ENCODE measurements around the gene AXL. TPM values are rescaled to one million over a fixed set of nuclear protein-coding genes. Genes with fewer than 3 reads are reported as not detected.
"Not testable (repeated sequence)": the region's sequence is repeated elsewhere in the genome, so short reads cannot be mapped to it uniquely, and the experiment has no call there.

The AXL gene
- total and polyA plus RNA-seq, 9 donors, result 25.0 to 39.9 (median 29.4) TPM

- Histone ChIP-seq H3K4me1 (ENCODE audit: control insufficient read depth, insufficient read depth, low read length) (peaks cover 2% of the 10 kb centered on the region), H3K4me3 (ENCODE audit: low read length) (no peak overlapping the region), H3K27me3 (ENCODE audit: control insufficient read depth, insufficient read depth, low read length) (peaks cover 28% of the 10 kb centered on the region), H3K27ac (ENCODE audit: low read length) (no peak overlapping the region), H3K9me3 (replicated peaks; ENCODE audit: control insufficient read depth, low read depth, low read length) (no peaks in the 10 kb centered on the region), H3K36me3 (ENCODE audit: control insufficient read depth, insufficient read depth, low read length) (no peaks in the 10 kb centered on the region)
- DNase-seq, result peak; percentile 33
- 60% methylated on average over 1 of the region's 8 CpGs for WGBS (ENCODE audit: insufficient coverage)
Observed at GRCh38 chr19:41189425-41190065, 29.5 kb upstream of the AXL start.

- Histone ChIP-seq H3K4me1 (ENCODE audit: control insufficient read depth, insufficient read depth, low read length) (peaks cover 2% of the 10 kb centered on the region), H3K9me3 (replicated peaks; ENCODE audit: control insufficient read depth, low read depth, low read length) (no peaks in the 10 kb centered on the region), H3K27me3 (ENCODE audit: control insufficient read depth, insufficient read depth, low read length) (peaks cover 31% of the 10 kb centered on the region), H3K27ac (ENCODE audit: low read length) (no peak within 1 kb of the TSS), H3K36me3 (ENCODE audit: control insufficient read depth, insufficient read depth, low read length) (no peaks in the 10 kb centered on the region), H3K4me3 (ENCODE audit: low read length) (no peak within 1 kb of the TSS)
- no peak for DNase-seq
- whole genome bisulfite sequencing (ENCODE audit: insufficient coverage), result 2% methylated on average over 50 of the region's 58 CpGs
Observed at GRCh38 chr19:41192574-41193429, 26.2 kb upstream of the AXL start, which contains the start of gene CYP2S1. TSS of gene CYP2S1 (plus strand) at chr19:41193219. CDS start at chr19:41193265, 46 bp downstream.

- H3K9me3 ChIP-seq (replicated peaks; ENCODE audit: control insufficient read depth, low read depth, low read length), result no peaks in the 10 kb centered on the region
- no peak overlapping the region for H3K27ac ChIP-seq (ENCODE audit: low read length)
- DNase-seq, result no peak
- WGBS (ENCODE audit: insufficient coverage), result 15% methylated on average over 13 of the region's 13 CpGs
- H3K4me1 ChIP-seq (ENCODE audit: control insufficient read depth, insufficient read depth, low read length), result peaks cover 2% of the 10 kb centered on the region
- no peaks in the 10 kb centered on the region for H3K36me3 ChIP-seq (ENCODE audit: control insufficient read depth, insufficient read depth, low read length)
- H3K27me3 ChIP-seq (ENCODE audit: control insufficient read depth, insufficient read depth, low read length), result peaks cover 34% of the 10 kb centered on the region
- no peak overlapping the region for H3K4me3 ChIP-seq (ENCODE audit: low read length)
Observed at GRCh38 chr19:41193430-41194156, 25.4 kb upstream of the AXL start.

- H3K9me3 ChIP-seq (replicated peaks; ENCODE audit: control insufficient read depth, low read depth, low read length), result no peaks in the 10 kb centered on the region
- H3K27me3 ChIP-seq (ENCODE audit: control insufficient read depth, insufficient read depth, low read length), result peaks cover 34% of the 10 kb centered on the region
- peaks cover 2% of the 10 kb centered on the region for H3K4me1 ChIP-seq (ENCODE audit: control insufficient read depth, insufficient read depth, low read length)
- no peak overlapping the region for H3K27ac ChIP-seq (ENCODE audit: low read length)
- DNase-seq, result peak; percentile 20
- no peaks in the 10 kb centered on the region for H3K36me3 ChIP-seq (ENCODE audit: control insufficient read depth, insufficient read depth, low read length)
- WGBS (ENCODE audit: insufficient coverage), result 32% methylated on average over 6 of the region's 6 CpGs
- H3K4me3 ChIP-seq (ENCODE audit: low read length), result no peak overlapping the region
Observed at GRCh38 chr19:41194157-41194552, 24.9 kb upstream of the AXL start.

- Histone ChIP-seq H3K36me3 (ENCODE audit: control insufficient read depth, insufficient read depth, low read length) (no peaks in the 10 kb centered on the region), H3K4me3 (ENCODE audit: low read length) (no peak overlapping the region), H3K27ac (ENCODE audit: low read length) (no peak overlapping the region), H3K27me3 (ENCODE audit: control insufficient read depth, insufficient read depth, low read length) (peaks cover 31% of the 10 kb centered on the region), H3K9me3 (replicated peaks; ENCODE audit: control insufficient read depth, low read depth, low read length) (no peaks in the 10 kb centered on the region), H3K4me1 (ENCODE audit: control insufficient read depth, insufficient read depth, low read length) (peaks cover 2% of the 10 kb centered on the region)
- peak; percentile 28 for DNase-seq
- WGBS (ENCODE audit: insufficient coverage), result 66% methylated on average over 9 of the region's 10 CpGs
Observed at GRCh38 chr19:41195675-41196497, 23.1 kb upstream of the AXL start.

- Histone ChIP-seq H3K9me3 (replicated peaks; ENCODE audit: control insufficient read depth, low read depth, low read length) (no peaks in the 10 kb centered on the region), H3K4me3 (ENCODE audit: low read length) (no peak overlapping the region), H3K36me3 (ENCODE audit: control insufficient read depth, insufficient read depth, low read length) (no peaks in the 10 kb centered on the region), H3K4me1 (ENCODE audit: control insufficient read depth, insufficient read depth, low read length) (no peaks in the 10 kb centered on the region), H3K27me3 (ENCODE audit: control insufficient read depth, insufficient read depth, low read length) (peaks cover 15% of the 10 kb centered on the region), H3K27ac (ENCODE audit: low read length) (no peak overlapping the region)
- 63% methylated on average over 9 of the region's 11 CpGs for WGBS (ENCODE audit: insufficient coverage)
- DNase-seq, result no peak
Observed at GRCh38 chr19:41198559-41198958, 20.5 kb upstream of the AXL start.

GRCh38 chr19:41203371-41203770, 15.7 kb upstream of the AXL start:
- H3K27ac ChIP-seq (ENCODE audit: low read length), result no peak overlapping the region
- H3K9me3 ChIP-seq (replicated peaks; ENCODE audit: control insufficient read depth, low read depth, low read length), result no peaks in the 10 kb centered on the region
- H3K27me3 ChIP-seq (ENCODE audit: control insufficient read depth, insufficient read depth, low read length), result peaks cover under 1% of the 10 kb centered on the region
- no peaks in the 10 kb centered on the region for H3K36me3 ChIP-seq (ENCODE audit: control insufficient read depth, insufficient read depth, low read length)
- DNase-seq, result no peak
- 87% methylated on average over 18 of the region's 18 CpGs for WGBS (ENCODE audit: insufficient coverage)
- no peak overlapping the region for H3K4me3 ChIP-seq (ENCODE audit: low read length)
- peaks cover 12% of the 10 kb centered on the region for H3K4me1 ChIP-seq (ENCODE audit: control insufficient read depth, insufficient read depth, low read length)

GRCh38 chr19:41204338-41204737, 14.7 kb upstream of the AXL start:
- DNase-seq, result peak; percentile 94
- H3K9me3 ChIP-seq (replicated peaks; ENCODE audit: control insufficient read depth, low read depth, low read length); H3K27me3 ChIP-seq (ENCODE audit: control insufficient read depth, insufficient read depth, low read length); H3K36me3 ChIP-seq (ENCODE audit: control insufficient read depth, insufficient read depth, low read length); H3K27ac ChIP-seq (ENCODE audit: low read length); H3K4me3 ChIP-seq (ENCODE audit: low read length): not testable (repeated sequence)
- WGBS (ENCODE audit: insufficient coverage), result 0% methylated on average over 2 of the region's 7 CpGs
- H3K4me1 ChIP-seq (ENCODE audit: control insufficient read depth, insufficient read depth, low read length), result peaks cover 12% of the 10 kb centered on the region

GRCh38 chr19:41205995-41206394, 13.0 kb upstream of the AXL start:
- DNase-seq, result no peak
- Histone ChIP-seq H3K27me3 (ENCODE audit: control insufficient read depth, insufficient read depth, low read length) (no peaks in the 10 kb centered on the region), H3K4me3 (ENCODE audit: low read length) (no peak overlapping the region), H3K27ac (ENCODE audit: low read length) (no peak overlapping the region), H3K36me3 (ENCODE audit: control insufficient read depth, insufficient read depth, low read length) (no peaks in the 10 kb centered on the region), H3K9me3 (replicated peaks; ENCODE audit: control insufficient read depth, low read depth, low read length) (no peaks in the 10 kb centered on the region), H3K4me1 (ENCODE audit: control insufficient read depth, insufficient read depth, low read length) (peaks cover 12% of the 10 kb centered on the region)
- 56% methylated on average over 5 of the region's 10 CpGs for WGBS (ENCODE audit: insufficient coverage)
